PC-9 (cell line): ENCODE measurements around the gene PLXNC1. TPM values are rescaled to one million over a fixed set of nuclear protein-coding genes. Genes with fewer than 3 reads are reported as not detected.

Experiments used
- BruUV-seq: library from RNA; stranded (reverse); fragments of 400-500 nt; replicated peaks from 2 replicates; lab custom pipeline; 2021; lab: Mats Ljungman, UMichigan
- CTCF ChIA-PET: fragments of 300-600 bp; sonication (Branson Sonifier 250); formaldehyde crosslinking; loops from one replicate; lab custom pipeline; 2022; ENCODE audit warnings: antibody characterized with exemption; lab: Charles Lee
- POLR2A ChIA-PET: fragments of 300-600 bp; sonication (Branson Sonifier 250); formaldehyde crosslinking; loops from one replicate; lab custom pipeline; 2022; ENCODE audit warnings: antibody characterized with exemption; ENCODE audit not compliant: unreplicated experiment; lab: Charles Lee
- DNase-seq, 2 experiments: peaks; one replicate each; pipeline versions ENCODE4 v3.0.0 to v3.0.0-alpha.2; 2015 to 2022; ENCODE audit warnings: mixed read lengths in 1 of 2
- H2AFZ ChIP-seq: fragments of 200-600 bp; sonication (generic); 2 replicates; pipeline ENCODE4 v1.8.1; 2017; ENCODE audit warnings: antibody characterized with exemption
- H3F3A ChIP-seq: fragments of 200-600 bp; sonication (generic); 2 replicates; pipeline ENCODE4 v1.8.1; 2017; ENCODE audit warnings: antibody characterized with exemption, mild to moderate bottlenecking, low read depth; ENCODE audit not compliant: insufficient read depth
- H3K27ac ChIP-seq: fragments of 200-600 bp; sonication (generic); 2 replicates; pipeline ENCODE4 v1.6.1; 2016; ENCODE audit warnings: mixed run types
- H3K27me3 ChIP-seq: fragments of 200-600 bp; sonication (generic); 2 replicates; pipeline ENCODE4 v1.6.1; 2016; ENCODE audit warnings: low read depth, mixed run types; ENCODE audit not compliant: insufficient read depth
- H3K36me3 ChIP-seq: fragments of 200-600 bp; sonication (generic); 2 replicates; pipeline ENCODE4 v1.6.1; 2016; ENCODE audit warnings: low read depth, mixed run types
- H3K4me1 ChIP-seq: fragments of 200-600 bp; sonication (generic); replicated peaks from 2 replicates; pipeline ENCODE4 v1.6.1; 2016; ENCODE audit warnings: mixed run types; ENCODE audit not compliant: insufficient read depth
- H3K4me2 ChIP-seq: fragments of 200-600 bp; sonication (generic); 2 replicates; pipeline ENCODE4 v1.6.1; 2017; ENCODE audit warnings: mixed run types
- H3K4me3 ChIP-seq: fragments of 200-600 bp; sonication (generic); 2 replicates; pipeline ENCODE4 v1.6.1; 2016; ENCODE audit warnings: mixed run types
- H3K79me2 ChIP-seq: fragments of 200-600 bp; sonication (generic); 2 replicates; pipeline ENCODE4 v1.6.1; 2017; ENCODE audit warnings: low read depth, mixed run types
- H3K9me2 ChIP-seq: fragments of 200-600 bp; sonication (generic); 2 replicates; pipeline ENCODE4 v1.8.1; 2017; ENCODE audit warnings: mild to moderate bottlenecking; ENCODE audit not compliant: insufficient read depth
- H3K9me3 ChIP-seq: fragments of 200-600 bp; sonication (generic); 2 replicates; pipeline ENCODE4 v1.8.1; 2016; ENCODE audit warnings: low read depth; ENCODE audit not compliant: insufficient read depth
- H4K20me1 ChIP-seq: fragments of 200-600 bp; sonication (generic); 2 replicates; pipeline ENCODE4 v1.8.1; 2017; ENCODE audit not compliant: insufficient read depth
- EZH2 ChIP-seq: fragments of 200-600 bp; sonication (generic); IDR thresholded peaks from 2 replicates; pipeline ENCODE4 v1.8.0; 2017; ENCODE audit warnings: antibody characterized with exemption, low read depth
- intact Hi-C: fragments of 100-400 bp; cut with micrococcal nuclease; formaldehyde crosslinking; loops from one replicate; pipeline ENCODE4 v1.10.0; 2022; ENCODE audit not compliant: unreplicated experiment
- total RNA-seq: library from RNA; stranded (reverse); gene quantifications from 2 replicates; pipeline ENCODE4 v1.2.3, GENCODE V29; 2021
- TF ChIP-seq, protein P1 (sequence below): fragments of 200-600 bp; sonication (generic); conservative IDR thresholded peaks from 2 replicates; pipeline ENCODE4 v1.6.1; 2017; ENCODE audit warnings: mixed run types, antibody characterized with exemption, mild to moderate bottlenecking, moderate library complexity

The PLXNC1 gene
- total RNA-seq, 1 experiment from 2014 or later, result 2.3 TPM

DNA sequence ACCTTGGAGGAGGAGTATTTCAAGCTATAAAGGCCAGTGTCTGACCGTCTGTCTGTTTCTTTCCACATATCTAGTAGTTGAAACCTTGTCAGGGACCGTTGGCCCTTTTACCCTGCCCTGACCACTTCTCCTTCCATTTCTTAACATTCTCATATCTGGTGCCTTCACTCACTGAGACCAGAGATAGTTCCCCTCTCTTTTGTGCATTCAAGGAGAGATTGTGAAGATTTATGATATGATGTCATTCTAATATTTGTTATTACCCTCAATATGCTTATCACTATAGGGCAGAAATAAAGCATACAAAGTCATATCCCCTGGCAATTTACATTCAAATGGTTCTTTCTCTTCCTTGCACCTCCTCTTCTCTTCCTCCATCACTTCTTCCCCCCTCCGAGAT, 83.3 kb downstream of the PLXNC1 start:
- Histone ChIP-seq H4K20me1 (no peaks in the 10 kb centered on the region), H3K4me1 (no peaks in the 10 kb centered on the region), H3K9me3 (no peaks in the 10 kb centered on the region), H3K9me2 (no peaks in the 10 kb centered on the region), H3K4me3 (no peak overlapping the region), H2AFZ (no peak overlapping the region), H3K27ac (no peak overlapping the region), H3K4me2 (no peak overlapping the region), H3K36me3 (no peaks in the 10 kb centered on the region), H3K79me2 (no peaks in the 10 kb centered on the region), H3F3A (no peaks in the 10 kb centered on the region), H3K27me3 (peaks cover 97% of the 10 kb centered on the region)
- no TSS peak for BruUV-seq
- CTCF ChIA-PET, result no interaction called here
- intact Hi-C loops, result no loop called here
- TF ChIP-seq, protein P1, sequence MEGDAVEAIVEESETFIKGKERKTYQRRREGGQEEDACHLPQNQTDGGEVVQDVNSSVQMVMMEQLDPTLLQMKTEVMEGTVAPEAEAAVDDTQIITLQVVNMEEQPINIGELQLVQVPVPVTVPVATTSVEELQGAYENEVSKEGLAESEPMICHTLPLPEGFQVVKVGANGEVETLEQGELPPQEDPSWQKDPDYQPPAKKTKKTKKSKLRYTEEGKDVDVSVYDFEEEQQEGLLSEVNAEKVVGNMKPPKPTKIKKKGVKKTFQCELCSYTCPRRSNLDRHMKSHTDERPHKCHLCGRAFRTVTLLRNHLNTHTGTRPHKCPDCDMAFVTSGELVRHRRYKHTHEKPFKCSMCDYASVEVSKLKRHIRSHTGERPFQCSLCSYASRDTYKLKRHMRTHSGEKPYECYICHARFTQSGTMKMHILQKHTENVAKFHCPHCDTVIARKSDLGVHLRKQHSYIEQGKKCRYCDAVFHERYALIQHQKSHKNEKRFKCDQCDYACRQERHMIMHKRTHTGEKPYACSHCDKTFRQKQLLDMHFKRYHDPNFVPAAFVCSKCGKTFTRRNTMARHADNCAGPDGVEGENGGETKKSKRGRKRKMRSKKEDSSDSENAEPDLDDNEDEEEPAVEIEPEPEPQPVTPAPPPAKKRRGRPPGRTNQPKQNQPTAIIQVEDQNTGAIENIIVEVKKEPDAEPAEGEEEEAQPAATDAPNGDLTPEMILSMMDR, result no peak
- no peak for TF ChIP-seq EZH2
- DNase-seq, result no peak
- POLR2A ChIA-PET, result no interaction called here

DNA sequence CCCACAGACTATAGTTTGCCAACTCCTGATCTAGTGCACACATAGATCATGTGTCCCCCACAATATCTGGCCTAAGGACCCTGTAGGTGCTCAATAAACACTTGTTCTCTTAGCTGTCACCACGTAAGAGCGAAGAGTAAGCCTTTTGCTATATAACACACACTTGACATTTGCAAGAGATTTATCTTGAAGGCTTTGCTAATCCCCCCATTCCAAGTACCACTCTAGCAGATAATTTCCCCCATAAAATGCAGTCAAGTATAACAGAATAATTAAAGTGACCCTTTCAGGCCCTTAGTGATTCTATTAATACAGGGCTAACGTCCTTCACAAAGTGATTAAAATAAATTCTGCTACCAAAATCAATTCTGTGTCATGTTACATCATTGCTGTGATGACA, 87.5 kb downstream of the PLXNC1 start:
- Histone ChIP-seq H3K79me2 (no peaks in the 10 kb centered on the region), H3K27me3 (peaks cover 98% of the 10 kb centered on the region), H2AFZ (no peak overlapping the region), H3K36me3 (no peaks in the 10 kb centered on the region), H4K20me1 (no peaks in the 10 kb centered on the region), H3K9me3 (no peaks in the 10 kb centered on the region), H3F3A (no peaks in the 10 kb centered on the region), H3K4me2 (no peak overlapping the region), H3K27ac (no peak overlapping the region), H3K9me2 (no peaks in the 10 kb centered on the region), H3K4me3 (no peak overlapping the region), H3K4me1 (no peaks in the 10 kb centered on the region)
- no peak for DNase-seq
- no TSS peak for BruUV-seq
- ChIA-PET CTCF (no interaction called here), POLR2A (no interaction called here)
- intact Hi-C loops, result no loop called here
- TF ChIP-seq, protein P1, result no peak
- TF ChIP-seq EZH2, result no peak

GRCh38 chr12:94239332-94239993, 91.1 kb downstream of the PLXNC1 start:
- H2AFZ ChIP-seq, result no peak overlapping the region
- no peak overlapping the region for H3K4me2 ChIP-seq
- no peak overlapping the region for H3K27ac ChIP-seq
- H3K79me2 ChIP-seq, result no peaks in the 10 kb centered on the region
- no peak overlapping the region for H3K4me3 ChIP-seq
- BruUV-seq, result no TSS peak
- no peaks in the 10 kb centered on the region for H3K4me1 ChIP-seq
- no peaks in the 10 kb centered on the region for H3K9me2 ChIP-seq
- no peaks in the 10 kb centered on the region for H4K20me1 ChIP-seq
- DNase-seq, result no peak
- POLR2A ChIA-PET, result no interaction called here
- H3K9me3 ChIP-seq, result no peaks in the 10 kb centered on the region
- peaks cover 86% of the 10 kb centered on the region for H3K27me3 ChIP-seq
- intact Hi-C loops, result no loop called here
- H3K36me3 ChIP-seq, result no peaks in the 10 kb centered on the region
- TF ChIP-seq, protein P1, result no peak
- no peak for TF ChIP-seq EZH2
- CTCF ChIA-PET, result no interaction called here
- no peaks in the 10 kb centered on the region for H3F3A ChIP-seq
